K562 (cell line): ENCODE measurements around the gene CUX1. TPM values are rescaled to one million over a fixed set of nuclear protein-coding genes. Genes with fewer than 3 reads are reported as not detected.
A peak's percentile ranks its signal among the peaks of the same experiment; 100 is the strongest.

Experiments
- ATF1 ChIP-seq, 2 experiments: fragments of 450-650 bp in 1 of 2; IDR thresholded peaks; 2 replicates each; pipeline ENCODE4 v1.6.1; 2016; ENCODE audit warnings: missing compliant biosample characterization in 1 of 2, missing genetic modification characterization in 1 of 2
- CREB1 ChIP-seq, 2 experiments: sonication (generic) in 1 of 2; formaldehyde crosslinking in 1 of 2; IDR thresholded peaks; 2 replicates each; pipeline versions ENCODE4 v1.6.1 to v1.8.0; 2012 to 2022; ENCODE audit warnings: inconsistent platforms in 1 of 2, mild to moderate bottlenecking in 1 of 2, missing genetic modification reagents in 1 of 2, moderate library complexity in 1 of 2
- CUX1 ChIP-seq: fragments of 200-800 bp; sonication (Bioruptor generic); IDR thresholded peaks from 2 replicates; pipeline ENCODE4 v1.6.1; 2016; ENCODE audit warnings: missing genetic modification characterization, missing compliant biosample characterization
- CXXC5 ChIP-seq: fragments of 250-450 bp; sonication (Bioruptor Pico); IDR thresholded peaks from 2 replicates; pipeline ENCODE4 v1.8.0; 2022; ENCODE audit warnings: inconsistent platforms, mild to moderate bottlenecking, moderate library complexity
- DMBX1 ChIP-seq: fragments of 250-450 bp; sonication (Bioruptor Pico); IDR thresholded peaks from 2 replicates; pipeline ENCODE4 v1.8.0; 2022; ENCODE audit warnings: inconsistent platforms, mild to moderate bottlenecking, moderate library complexity, borderline replicate concordance
- HDAC1 ChIP-seq, 2 experiments: fragments of 450-650 bp; IDR thresholded peaks; 2 replicates each; pipeline ENCODE4 v1.6.1; 2016 to 2017; ENCODE audit warnings: inconsistent platforms in 1 of 2, mild to moderate bottlenecking in 1 of 2, moderate library complexity in 1 of 2
- KLF16 ChIP-seq: IDR thresholded peaks from 2 replicates; pipeline ENCODE4 v1.6.1; 2016; ENCODE audit warnings: antibody characterized with exemption
- MEF2D ChIP-seq: conservative IDR thresholded peaks from 2 replicates; pipeline ENCODE4 v1.6.1; 2016; ENCODE audit warnings: low read depth, missing genetic modification characterization, missing compliant biosample characterization
- NCOA6 ChIP-seq: fragments of 450-650 bp; IDR thresholded peaks from 2 replicates; pipeline ENCODE4 v1.6.1; 2017; ENCODE audit warnings: mild to moderate bottlenecking
- SLC30A9 ChIP-seq: fragments of 250-450 bp; sonication (Bioruptor Pico); IDR thresholded peaks from 2 replicates; pipeline ENCODE4 v1.8.0; 2022; ENCODE audit warnings: mild to moderate bottlenecking, moderate library complexity
- SRF ChIP-seq, 2 experiments: fragments of 250-450, 450-650 bp in 1 of 2; sonication (Bioruptor Pico) in 1 of 2; sonication (generic) in 1 of 2; formaldehyde crosslinking; IDR thresholded peaks; 2 replicates each; pipeline versions ENCODE4 v1.5.0 to v1.5.1; 2020 to 2022; ENCODE audit warnings: mild to moderate bottlenecking in 1 of 2, missing genetic modification reagents in 1 of 2
- THAP12 ChIP-seq: fragments of 250-450 bp; sonication (Bioruptor Pico); IDR thresholded peaks from 2 replicates; pipeline ENCODE4 v1.9.0; 2021; ENCODE audit warnings: mild to moderate bottlenecking, inconsistent platforms
- ZC3H4 ChIP-seq: sonication (generic); formaldehyde crosslinking; IDR thresholded peaks from 2 replicates; pipeline ENCODE4 v1.9.0; 2021; ENCODE audit warnings: missing genetic modification reagents, borderline replicate concordance
- ZNF134 ChIP-seq: fragments of 250-450 bp; sonication (Bioruptor Pico); conservative IDR thresholded peaks from 2 replicates; pipeline ENCODE4 v1.4.0; 2020
- ZNF280A ChIP-seq: fragments of 450-650 bp; IDR thresholded peaks from 2 replicates; pipeline ENCODE4 v1.6.1; 2018; ENCODE audit warnings: mild to moderate bottlenecking, low read depth; ENCODE audit not compliant: partially characterized antibody
- polyA plus RNA-seq, 8 experiments: library from polyadenylated mRNA; depleted of rRNA in 4 of 8; stranded (reverse) in 5 of 8; unstranded in 3 of 8; fragments of >200 nt; fragmentation: Nextera tagmentation in 2 of 8; fragmentation: Illumina TruSeq in 1 of 8; extraction: Ambion mirVana in 2 of 8; extraction: Trizol in 1 of 8; gene quantifications; 2 replicates each; pipeline versions ENCODE4 v1.2.1 to v1.2.3, GENCODE V29; 2011 to 2014; ENCODE audit warnings: inconsistent platforms in 1 of 8, missing spikeins in 1 of 8
- total RNA-seq, 7 experiments: library from RNA; depleted of rRNA in 6 of 7; stranded (reverse); fragments of >200 nt in 6 of 7; fragmentation: Illumina TruSeq in 2 of 7; extraction: Trizol in 2 of 7; gene quantifications; 2 replicates each; pipeline versions ENCODE4 v1.2.1 to v1.2.3, GENCODE V29; 2011 to 2021; ENCODE audit warnings: low replicate concordance in 1 of 7
- TF ChIP-seq, protein P1 (sequence below): fragments of 250-450 bp; sonication (Bioruptor Pico); IDR thresholded peaks from 2 replicates; pipeline ENCODE4 v1.4.0; 2020; ENCODE audit warnings: mild to moderate bottlenecking, moderate library complexity, borderline replicate concordance

CUX1 gene
- total and polyA plus RNA-seq, 9 of the 15 experiments (the other 6 are each of a cell fraction or from before 2014, with no cell fraction given): 3.6 to 55.3 (median 25.2) TPM

DNA sequence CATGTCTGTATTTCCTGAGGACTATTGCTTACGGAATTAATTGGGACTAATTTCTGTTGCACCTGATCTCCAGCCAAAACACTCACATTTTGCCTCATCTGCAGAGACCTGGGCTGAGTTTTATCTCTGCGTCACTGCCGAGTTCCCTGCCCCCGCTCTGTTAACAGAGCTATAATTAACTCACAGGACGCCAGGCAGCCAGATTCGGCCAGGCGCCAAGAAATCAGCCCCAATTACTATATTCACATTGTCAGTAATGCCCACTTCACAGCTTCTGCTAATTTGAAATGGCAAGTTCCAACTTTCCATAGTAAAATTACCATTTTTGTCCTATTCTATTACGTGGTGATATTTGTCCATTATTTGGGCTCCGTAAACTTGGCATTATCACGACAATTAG lies 130.5 kb downstream of the CUX1 start (continued):
- TF ChIP-seq ZNF280A: no peak
- TF ChIP-seq ZNF134: no peak
- TF ChIP-seq SRF (CRISPR knock-in tag; IDR thresholded peaks at IDR 0.05): no peak
- no peak for TF ChIP-seq CUX1 (CRISPR knock-in tag)
- no peak for TF ChIP-seq DMBX1
- TF ChIP-seq CXXC5 (CRISPR knock-in tag): peak; percentile 43; the same call in 1 of the 2 replicates
- TF ChIP-seq, protein P1, sequence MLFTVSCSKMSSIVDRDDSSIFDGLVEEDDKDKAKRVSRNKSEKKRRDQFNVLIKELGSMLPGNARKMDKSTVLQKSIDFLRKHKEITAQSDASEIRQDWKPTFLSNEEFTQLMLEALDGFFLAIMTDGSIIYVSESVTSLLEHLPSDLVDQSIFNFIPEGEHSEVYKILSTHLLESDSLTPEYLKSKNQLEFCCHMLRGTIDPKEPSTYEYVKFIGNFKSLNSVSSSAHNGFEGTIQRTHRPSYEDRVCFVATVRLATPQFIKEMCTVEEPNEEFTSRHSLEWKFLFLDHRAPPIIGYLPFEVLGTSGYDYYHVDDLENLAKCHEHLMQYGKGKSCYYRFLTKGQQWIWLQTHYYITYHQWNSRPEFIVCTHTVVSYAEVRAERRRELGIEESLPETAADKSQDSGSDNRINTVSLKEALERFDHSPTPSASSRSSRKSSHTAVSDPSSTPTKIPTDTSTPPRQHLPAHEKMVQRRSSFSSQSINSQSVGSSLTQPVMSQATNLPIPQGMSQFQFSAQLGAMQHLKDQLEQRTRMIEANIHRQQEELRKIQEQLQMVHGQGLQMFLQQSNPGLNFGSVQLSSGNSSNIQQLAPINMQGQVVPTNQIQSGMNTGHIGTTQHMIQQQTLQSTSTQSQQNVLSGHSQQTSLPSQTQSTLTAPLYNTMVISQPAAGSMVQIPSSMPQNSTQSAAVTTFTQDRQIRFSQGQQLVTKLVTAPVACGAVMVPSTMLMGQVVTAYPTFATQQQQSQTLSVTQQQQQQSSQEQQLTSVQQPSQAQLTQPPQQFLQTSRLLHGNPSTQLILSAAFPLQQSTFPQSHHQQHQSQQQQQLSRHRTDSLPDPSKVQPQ: no peak
- no peak for TF ChIP-seq NCOA6
- TF ChIP-seq KLF16: peak; percentile 18; the same call in 1 of the 2 replicates
- no peak for TF ChIP-seq ATF1 (CRISPR knock-in tag; IDR thresholded peaks at IDR 0.05)
- peak; percentile 64 for TF ChIP-seq ATF1 (tag; IDR thresholded peaks at IDR 0.05)
- TF ChIP-seq MEF2D (tag): peak; percentile 89
- TF ChIP-seq SLC30A9: no peak
- TF ChIP-seq THAP12: no peak
- TF ChIP-seq CREB1 (IDR thresholded peaks at IDR 0.05): peak; percentile 60
- no peak for TF ChIP-seq CREB1 (CRISPR knock-in tag; IDR thresholded peaks at IDR 0.05)
- TF ChIP-seq ZC3H4 (CRISPR knock-in tag): no peak
- 0 out of 4 replicates have a peak, but pooled peaks of 1 of the 2 experiments have one; percentile 52 for TF ChIP-seq HDAC1 (IDR thresholded peaks at IDR 0.05)
